ENCODE data around the gene OLFM1. TPM values are rescaled to one million over a fixed set of nuclear protein-coding genes. Genes with fewer than 3 reads are reported as not detected.
"Not testable (repeated sequence)": the region's sequence is repeated elsewhere in the genome, so short reads cannot be mapped to it uniquely, and the experiment has no call there.

The OLFM1 gene
- total RNA-seq, 1 donor from 2014 or later, result 11.9 TPM

- intact Hi-C loops (cut with DNase I), result no loop called here
- DNase-seq, result no peak
- ATAC-seq (ENCODE audit: poor library complexity), result no peak
Measured at GRCh38 chr9:135053133-135053532, 34.3 kb upstream of the OLFM1 start.

- intact Hi-C loops (cut with DNase I), result no loop called here
- ATAC-seq (ENCODE audit: poor library complexity), result no peak
- no peak for DNase-seq
Measured at GRCh38 chr9:135055181-135055580, 32.3 kb upstream of the OLFM1 start.

- DNase-seq (no peak), ATAC-seq (ENCODE audit: poor library complexity) (no peak)
- intact Hi-C loops (cut with DNase I), result no loop called here
Measured at GRCh38 chr9:135056541-135056940, 30.9 kb upstream of the OLFM1 start.

GRCh38 chr9:135060461-135061116 lies 26.9 kb upstream of the OLFM1 start:
- no peak for ATAC-seq (ENCODE audit: poor library complexity)
- intact Hi-C loops (cut with DNase I), result no loop called here
- DNase-seq, result no peak

- no peak for ATAC-seq (ENCODE audit: poor library complexity)
- intact Hi-C loops (cut with DNase I), result no loop called here
- DNase-seq, result no peak
Measured at GRCh38 chr9:135061441-135061840, 26.0 kb upstream of the OLFM1 start.

GRCh38 chr9:135062254-135062653 lies 25.2 kb upstream of the OLFM1 start:
- ATAC-seq (ENCODE audit: poor library complexity) (no peak), DNase-seq (no peak)
- intact Hi-C loops (cut with DNase I), result no loop called here

- intact Hi-C loops (cut with DNase I); DNase-seq; ATAC-seq (ENCODE audit: poor library complexity): not testable (repeated sequence)
Measured at GRCh38 chr9:135063466-135063865, 24.0 kb upstream of the OLFM1 start.

GRCh38 chr9:135063888-135064287 lies 23.6 kb upstream of the OLFM1 start:
- DNase-seq; intact Hi-C loops (cut with DNase I); ATAC-seq (ENCODE audit: poor library complexity): not testable (repeated sequence)

- intact Hi-C loops (cut with DNase I), result no loop called here
- ATAC-seq (ENCODE audit: poor library complexity) (no peak), DNase-seq (no peak)
Measured at GRCh38 chr9:135065151-135065550, 22.3 kb upstream of the OLFM1 start.

GRCh38 chr9:135065804-135066203 lies 21.7 kb upstream of the OLFM1 start:
- intact Hi-C loops (cut with DNase I), result no loop called here
- ATAC-seq (ENCODE audit: poor library complexity) (no peak), DNase-seq (no peak)

GRCh38 chr9:135066291-135066690 lies 21.2 kb upstream of the OLFM1 start:
- intact Hi-C loops (cut with DNase I), result no loop called here
- no peak for ATAC-seq (ENCODE audit: poor library complexity)
- no peak for DNase-seq

GRCh38 chr9:135067096-135067710 lies 20.3 kb upstream of the OLFM1 start:
- no peak for ATAC-seq (ENCODE audit: poor library complexity)
- peak; percentile 16 for DNase-seq
- intact Hi-C loops (cut with DNase I), result no loop called here

GRCh38 chr9:135068776-135069415 lies 18.6 kb upstream of the OLFM1 start:
- intact Hi-C loops (cut with DNase I), result no loop called here
- DNase-seq (peak; percentile 33), ATAC-seq (ENCODE audit: poor library complexity) (no peak)

GRCh38 chr9:135069558-135070197 lies 17.8 kb upstream of the OLFM1 start:
- DNase-seq, result peak; percentile 22
- ATAC-seq (ENCODE audit: poor library complexity), result no peak
- intact Hi-C loops (cut with DNase I), result no loop called here

GRCh38 chr9:135070198-135070951 lies 17.1 kb upstream of the OLFM1 start:
- no peak for ATAC-seq (ENCODE audit: poor library complexity)
- intact Hi-C loops (cut with DNase I), result no loop called here
- DNase-seq, result no peak

- intact Hi-C loops (cut with DNase I), result no loop called here
- DNase-seq (no peak), ATAC-seq (ENCODE audit: poor library complexity) (no peak)
Measured at GRCh38 chr9:135070964-135071735, 16.3 kb upstream of the OLFM1 start.

- ATAC-seq (ENCODE audit: poor library complexity) (no peak), DNase-seq (no peak)
- intact Hi-C loops (cut with DNase I), result no loop called here
Measured at GRCh38 chr9:135073081-135073740, 14.3 kb upstream of the OLFM1 start.

Data from Right ventricle myocardium superior (tissue), 1 donor.